ENCODE results near the gene SHC1. TPM values are rescaled to one million over a fixed set of nuclear protein-coding genes. Genes with fewer than 3 reads are reported as not detected.

The SHC1 gene
- total RNA-seq, 1 experiment from 2014 or later: 107 TPM

DNA sequence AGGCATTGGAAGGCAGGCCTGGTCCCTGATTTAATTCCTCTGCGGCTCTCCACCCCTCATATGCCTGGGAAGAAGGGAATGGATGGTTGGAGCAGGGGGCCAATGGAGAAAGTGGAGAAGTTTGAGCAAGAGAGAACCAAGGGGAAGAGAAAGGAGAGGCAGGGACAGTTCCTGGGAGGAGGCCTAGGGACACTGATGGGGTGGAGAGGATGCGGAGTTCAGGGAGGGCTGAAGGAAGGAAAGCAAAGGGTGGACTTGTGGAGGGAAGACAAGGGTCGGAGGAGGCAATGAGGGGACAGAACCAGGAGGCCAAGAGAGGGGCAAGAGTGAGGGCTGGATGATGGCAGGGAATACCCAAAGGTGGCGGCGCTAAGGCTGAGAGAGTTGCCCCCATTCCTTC lies 39.2 kb upstream of the SHC1 start:
- no TSS peak for BruUV-seq (replicated peaks)
- TF ChIP-seq EZH2phosphoT487 (IDR thresholded peaks at IDR 0.05; ENCODE audit: borderline replicate concordance, low read length) (no peak), EZH2 (IDR thresholded peaks at IDR 0.05; ENCODE audit: low read length, unreplicated experiment) (no peak)
- TF ChIP-seq, protein P1, sequence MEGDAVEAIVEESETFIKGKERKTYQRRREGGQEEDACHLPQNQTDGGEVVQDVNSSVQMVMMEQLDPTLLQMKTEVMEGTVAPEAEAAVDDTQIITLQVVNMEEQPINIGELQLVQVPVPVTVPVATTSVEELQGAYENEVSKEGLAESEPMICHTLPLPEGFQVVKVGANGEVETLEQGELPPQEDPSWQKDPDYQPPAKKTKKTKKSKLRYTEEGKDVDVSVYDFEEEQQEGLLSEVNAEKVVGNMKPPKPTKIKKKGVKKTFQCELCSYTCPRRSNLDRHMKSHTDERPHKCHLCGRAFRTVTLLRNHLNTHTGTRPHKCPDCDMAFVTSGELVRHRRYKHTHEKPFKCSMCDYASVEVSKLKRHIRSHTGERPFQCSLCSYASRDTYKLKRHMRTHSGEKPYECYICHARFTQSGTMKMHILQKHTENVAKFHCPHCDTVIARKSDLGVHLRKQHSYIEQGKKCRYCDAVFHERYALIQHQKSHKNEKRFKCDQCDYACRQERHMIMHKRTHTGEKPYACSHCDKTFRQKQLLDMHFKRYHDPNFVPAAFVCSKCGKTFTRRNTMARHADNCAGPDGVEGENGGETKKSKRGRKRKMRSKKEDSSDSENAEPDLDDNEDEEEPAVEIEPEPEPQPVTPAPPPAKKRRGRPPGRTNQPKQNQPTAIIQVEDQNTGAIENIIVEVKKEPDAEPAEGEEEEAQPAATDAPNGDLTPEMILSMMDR (conservative IDR thresholded peaks at IDR 0.05; ENCODE audit: low read depth, low read length): no peak
- Histone ChIP-seq H3K9me3 (ENCODE audit: low read length) (no peaks in the 10 kb centered on the region), H3K9me2 (replicated peaks; ENCODE audit: low read length) (no peaks in the 10 kb centered on the region), H3K4me2 (ENCODE audit: low read length) (no peak overlapping the region), H3F3A (ENCODE audit: low read length, unreplicated experiment) (no peaks in the 10 kb centered on the region), H3K27me3 (ENCODE audit: low read length) (no peaks in the 10 kb centered on the region), H3K36me3 (ENCODE audit: low read depth, low read length) (peaks cover 26% of the 10 kb centered on the region; the same call in 1 of the 2 replicates), H2AFZ (ENCODE audit: low read length) (no peak overlapping the region), H3K4me1 (ENCODE audit: insufficient read depth, low read length) (peaks cover 29% of the 10 kb centered on the region), H3K79me2 (ENCODE audit: low read length) (peaks cover 84% of the 10 kb centered on the region), H4K20me1 (ENCODE audit: low read length) (0 out of 2 replicates have a peak, but pooled peaks cover 3% of the 10 kb centered on the region), H3K4me3 (ENCODE audit: low read length) (no peak overlapping the region), H3K9ac (ENCODE audit: low read length) (no peak overlapping the region), H3K27ac (ENCODE audit: low read length) (no peak overlapping the region)
- intact Hi-C loops (cut with micrococcal nuclease): no loop called here
- no peak for DNase-seq
- POLR2A ChIA-PET (ENCODE audit: unreplicated experiment): no interaction called here
- ATAC-seq: no peak
- CTCF ChIA-PET: no interaction called here

DNA sequence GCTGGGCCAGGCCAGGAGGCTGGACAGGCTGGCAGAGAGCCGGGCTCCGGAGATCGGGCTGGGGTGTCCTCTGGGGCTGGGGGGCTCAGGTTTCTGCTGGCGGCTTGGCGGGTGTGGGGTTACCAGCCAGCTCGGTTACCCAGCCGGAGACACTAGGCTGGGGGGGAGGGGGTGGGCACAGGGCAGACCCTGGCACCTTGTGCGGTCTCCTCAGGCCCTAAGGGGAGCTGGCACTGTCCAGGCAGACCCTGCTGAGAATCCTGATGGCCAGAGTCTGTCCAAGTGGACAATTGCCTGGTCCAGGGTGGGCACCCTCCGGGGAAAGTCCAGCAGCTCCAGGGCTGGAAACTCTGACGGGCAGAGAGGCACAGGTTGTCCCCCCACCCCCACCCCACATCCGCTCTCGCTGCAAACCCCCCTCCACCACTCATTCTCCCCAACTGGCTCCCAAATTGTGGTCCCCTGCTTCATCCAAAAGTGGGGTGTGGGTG lies 38.7 kb upstream of the SHC1 start:
- POLR2A ChIA-PET (ENCODE audit: unreplicated experiment): no interaction called here
- Histone ChIP-seq H3K4me2 (ENCODE audit: low read length) (no peak overlapping the region), H3K4me3 (ENCODE audit: low read length) (no peak overlapping the region), H4K20me1 (ENCODE audit: low read length) (0 out of 2 replicates have a peak, but pooled peaks cover 3% of the 10 kb centered on the region), H3F3A (ENCODE audit: low read length, unreplicated experiment) (peaks cover 1% of the 10 kb centered on the region), H3K36me3 (ENCODE audit: low read depth, low read length) (peaks cover 22% of the 10 kb centered on the region; the same call in 1 of the 2 replicates), H3K4me1 (ENCODE audit: insufficient read depth, low read length) (peaks cover 33% of the 10 kb centered on the region), H3K27ac (ENCODE audit: low read length) (no peak overlapping the region), H2AFZ (ENCODE audit: low read length) (no peak overlapping the region), H3K9me2 (replicated peaks; ENCODE audit: low read length) (no peaks in the 10 kb centered on the region), H3K27me3 (ENCODE audit: low read length) (no peaks in the 10 kb centered on the region), H3K9ac (ENCODE audit: low read length) (no peak overlapping the region), H3K9me3 (ENCODE audit: low read length) (no peaks in the 10 kb centered on the region), H3K79me2 (ENCODE audit: low read length) (peaks cover 89% of the 10 kb centered on the region)
- TF ChIP-seq, protein P1 (conservative IDR thresholded peaks at IDR 0.05; ENCODE audit: low read depth, low read length): no peak
- TF ChIP-seq EZH2 (IDR thresholded peaks at IDR 0.05; ENCODE audit: low read length, unreplicated experiment): no peak
- no peak for TF ChIP-seq EZH2phosphoT487 (IDR thresholded peaks at IDR 0.05; ENCODE audit: borderline replicate concordance, low read length)
- no TSS peak for BruUV-seq (replicated peaks)
- intact Hi-C loops (cut with micrococcal nuclease): no loop called here
- DNase-seq (no peak), ATAC-seq (no peak)
- CTCF ChIA-PET: no interaction called here

DNA sequence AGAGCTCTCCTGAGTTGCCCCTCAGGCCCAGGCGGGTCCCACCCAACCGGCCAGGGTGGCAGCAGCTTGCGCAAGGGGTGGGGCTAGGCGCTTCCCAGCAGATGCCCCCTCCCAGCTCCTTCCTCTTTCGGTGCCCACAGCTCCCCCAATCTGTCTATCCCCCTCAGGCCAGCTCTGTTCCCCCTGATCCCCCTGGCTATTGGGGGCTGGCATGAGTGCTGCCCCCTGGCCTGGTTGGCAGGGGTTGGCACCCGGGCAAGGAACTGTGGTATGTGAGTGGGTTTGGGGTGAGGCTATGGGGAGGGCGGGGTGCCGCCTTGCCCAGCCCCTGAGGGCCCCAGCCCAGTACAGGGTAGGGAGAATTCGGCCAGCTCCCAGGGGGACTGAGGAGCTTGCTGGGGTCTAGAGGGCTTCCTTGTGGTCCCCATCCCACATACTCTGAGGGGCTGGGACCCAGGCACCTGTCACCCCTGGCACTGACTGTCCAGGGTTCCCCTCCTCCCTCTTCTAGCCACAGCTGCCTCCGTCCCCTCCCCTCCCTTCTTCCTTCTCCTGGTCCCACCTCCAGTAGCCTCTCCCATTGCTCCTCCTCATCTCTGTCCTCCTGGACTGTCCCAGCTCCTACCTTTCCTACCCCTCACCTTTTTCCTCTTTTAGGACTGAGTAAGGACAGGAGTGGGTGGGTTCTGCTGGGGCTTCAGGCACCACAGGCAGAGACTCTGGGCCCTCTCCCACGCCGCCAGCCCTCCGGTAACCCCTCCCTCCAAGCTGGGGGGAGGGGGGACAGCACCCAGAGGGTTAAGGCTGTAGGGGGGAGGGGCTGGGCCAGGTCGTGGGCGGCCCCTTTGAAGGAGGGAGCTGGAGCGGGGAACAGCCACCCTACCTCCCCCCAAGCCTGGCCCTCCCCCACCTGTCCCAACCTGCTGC lies 37.7 kb upstream of the SHC1 start:
- H3K9me3 ChIP-seq (ENCODE audit: low read length): no peaks in the 10 kb centered on the region
- H3F3A ChIP-seq (ENCODE audit: low read length, unreplicated experiment): peaks cover 4% of the 10 kb centered on the region
- H3K27ac ChIP-seq (ENCODE audit: low read length): no peak overlapping the region
- no TSS peak for BruUV-seq (replicated peaks)
- peaks cover 37% of the 10 kb centered on the region for H3K4me1 ChIP-seq (ENCODE audit: insufficient read depth, low read length)
- no peaks in the 10 kb centered on the region for H3K9me2 ChIP-seq (replicated peaks; ENCODE audit: low read length)
- no peak overlapping the region for H3K4me3 ChIP-seq (ENCODE audit: low read length)
- 0 out of 2 replicates have a peak, but pooled peaks cover 3% of the 10 kb centered on the region for H4K20me1 ChIP-seq (ENCODE audit: low read length)
- POLR2A ChIA-PET (ENCODE audit: unreplicated experiment): no interaction called here
- TF ChIP-seq EZH2phosphoT487 (IDR thresholded peaks at IDR 0.05; ENCODE audit: borderline replicate concordance, low read length): no peak
- no peak for TF ChIP-seq EZH2 (IDR thresholded peaks at IDR 0.05; ENCODE audit: low read length, unreplicated experiment)
- H3K27me3 ChIP-seq (ENCODE audit: low read length): no peaks in the 10 kb centered on the region
- no peak for DNase-seq
- intact Hi-C loops (cut with micrococcal nuclease): no loop called here
- H3K9ac ChIP-seq (ENCODE audit: low read length): no peak overlapping the region
- H2AFZ ChIP-seq (ENCODE audit: low read length): no peak overlapping the region
- CTCF ChIA-PET: no interaction called here
- H3K79me2 ChIP-seq (ENCODE audit: low read length): peaks cover 98% of the 10 kb centered on the region
- H3K36me3 ChIP-seq (ENCODE audit: low read depth, low read length): peaks cover 18% of the 10 kb centered on the region; the same call in 1 of the 2 replicates
- H3K4me2 ChIP-seq (ENCODE audit: low read length): no peak overlapping the region
- no peak for ATAC-seq
